Measurements from ENCODE around the gene SMIM5. TPM values are rescaled to one million over a fixed set of nuclear protein-coding genes. Genes with fewer than 3 reads are reported as not detected.

Gene SMIM5
- total and polyA plus RNA-seq, 2 of the 13 experiments (the other 11 are each of a cell fraction or from before 2014, with no cell fraction given), result not detected

- peak; percentile 42; the same call in 1 of the 2 replicates for TF ChIP-seq GABPB1 (CRISPR knock-in tag; IDR thresholded peaks at IDR 0.05)
- peak; percentile 62; the same call in 1 of the 2 replicates for TF ChIP-seq SALL1 (CRISPR knock-in tag; IDR thresholded peaks at IDR 0.05)
- TF ChIP-seq ARNTL (CRISPR knock-in tag; IDR thresholded peaks at IDR 0.05), result peak; percentile 85
- no peak for TF ChIP-seq ZNF577 (CRISPR knock-in tag; IDR thresholded peaks at IDR 0.05; ENCODE audit: borderline replicate concordance, low read depth)
- no peak for TF ChIP-seq ZNF44 (CRISPR knock-in tag; IDR thresholded peaks at IDR 0.05)
- TF ChIP-seq, protein P1, sequence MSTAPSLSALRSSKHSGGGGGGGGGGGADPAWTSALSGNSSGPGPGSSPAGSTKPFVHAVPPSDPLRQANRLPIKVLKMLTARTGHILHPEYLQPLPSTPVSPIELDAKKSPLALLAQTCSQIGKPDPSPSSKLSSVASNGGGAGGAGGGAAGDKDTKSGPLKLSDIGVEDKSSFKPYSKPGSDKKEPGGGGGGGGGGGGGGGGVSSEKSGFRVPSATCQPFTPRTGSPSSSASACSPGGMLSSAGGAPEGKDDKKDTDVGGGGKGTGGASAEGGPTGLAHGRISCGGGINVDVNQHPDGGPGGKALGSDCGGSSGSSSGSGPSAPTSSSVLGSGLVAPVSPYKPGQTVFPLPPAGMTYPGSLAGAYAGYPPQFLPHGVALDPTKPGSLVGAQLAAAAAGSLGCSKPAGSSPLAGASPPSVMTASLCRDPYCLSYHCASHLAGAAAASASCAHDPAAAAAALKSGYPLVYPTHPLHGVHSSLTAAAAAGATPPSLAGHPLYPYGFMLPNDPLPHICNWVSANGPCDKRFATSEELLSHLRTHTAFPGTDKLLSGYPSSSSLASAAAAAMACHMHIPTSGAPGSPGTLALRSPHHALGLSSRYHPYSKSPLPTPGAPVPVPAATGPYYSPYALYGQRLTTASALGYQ (CRISPR knock-in tag; IDR thresholded peaks at IDR 0.05), result no peak
- no peak for TF ChIP-seq GABPA (IDR thresholded peaks at IDR 0.05; ENCODE audit: low read depth, low read length)
- no peak for TF ChIP-seq GABPA (CRISPR knock-in tag; IDR thresholded peaks at IDR 0.05; ENCODE audit: low read depth)
- TF ChIP-seq ZNF839 (CRISPR knock-in tag; IDR thresholded peaks at IDR 0.05; ENCODE audit: borderline replicate concordance), result no peak
- peak; percentile 57 for TF ChIP-seq ASH2L (IDR thresholded peaks at IDR 0.05; ENCODE audit: insufficient read length, low read depth, low read length)
- no peak for TF ChIP-seq AGO2 (optimal IDR thresholded peaks at IDR 0.05; ENCODE audit: low read depth, low read length)
- no peak for TF ChIP-seq AHR (CRISPR knock-in tag; IDR thresholded peaks at IDR 0.05)
- peak; percentile 50; the same call in 1 of the 2 replicates for TF ChIP-seq TSC22D2 (CRISPR knock-in tag; IDR thresholded peaks at IDR 0.05; ENCODE audit: borderline replicate concordance)
- TF ChIP-seq ATF3 (CRISPR knock-in tag; IDR thresholded peaks at IDR 0.05), result 0 out of 2 replicates have a peak, but pooled peaks have one; percentile 39
- TF ChIP-seq KLF12 (CRISPR knock-in tag; IDR thresholded peaks at IDR 0.05; ENCODE audit: borderline replicate concordance), result no peak
- TF ChIP-seq, protein P2, sequence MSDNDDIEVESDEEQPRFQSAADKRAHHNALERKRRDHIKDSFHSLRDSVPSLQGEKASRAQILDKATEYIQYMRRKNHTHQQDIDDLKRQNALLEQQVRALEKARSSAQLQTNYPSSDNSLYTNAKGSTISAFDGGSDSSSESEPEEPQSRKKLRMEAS (IDR thresholded peaks at IDR 0.05), result peak; percentile 39; the same call in 1 of the 2 replicates
- TF ChIP-seq ZNF33B (CRISPR knock-in tag; IDR thresholded peaks at IDR 0.05), result 0 out of 2 replicates have a peak, but pooled peaks have one; percentile 35
- TF ChIP-seq HOXD1 (CRISPR knock-in tag; IDR thresholded peaks at IDR 0.05), result peak; percentile 44; the same call in 1 of the 2 replicates
- TF ChIP-seq AFF4 (CRISPR knock-in tag; IDR thresholded peaks at IDR 0.05), result no peak
- TF ChIP-seq ZNF326 (CRISPR knock-in tag; IDR thresholded peaks at IDR 0.05; ENCODE audit: borderline replicate concordance), result no peak
- TF ChIP-seq CHCHD3 (CRISPR knock-in tag; IDR thresholded peaks at IDR 0.05), result no peak
- 0 out of 2 replicates have a peak, but pooled peaks have one; percentile 32 for TF ChIP-seq CENPT (CRISPR knock-in tag; IDR thresholded peaks at IDR 0.05; ENCODE audit: low read depth)
- no peak for TF ChIP-seq ZNF777 (CRISPR knock-in tag; IDR thresholded peaks at IDR 0.05)
Measured at GRCh38 chr17:75610103-75610984, 22.9 kb upstream of the SMIM5 start (continued).

Measured in HepG2 (cell line).